HG02885 (cell line): ENCODE data around the gene SNTA1.
A peak's percentile ranks its signal among the peaks of the same experiment; 100 is the strongest.
"Not testable (repeated sequence)": the region's sequence is repeated elsewhere in the genome, so short reads cannot be mapped to it uniquely, and the experiment has no call there.

Experiments
- ATAC-seq: cut with Tn5 transposase; IDR thresholded peaks from one replicate; pipeline ENCODE4 v1.9.1; 2021; ENCODE audit warnings: mild to moderate bottlenecking; ENCODE audit not compliant: unreplicated experiment, poor library complexity

Gene SNTA1

DNA sequence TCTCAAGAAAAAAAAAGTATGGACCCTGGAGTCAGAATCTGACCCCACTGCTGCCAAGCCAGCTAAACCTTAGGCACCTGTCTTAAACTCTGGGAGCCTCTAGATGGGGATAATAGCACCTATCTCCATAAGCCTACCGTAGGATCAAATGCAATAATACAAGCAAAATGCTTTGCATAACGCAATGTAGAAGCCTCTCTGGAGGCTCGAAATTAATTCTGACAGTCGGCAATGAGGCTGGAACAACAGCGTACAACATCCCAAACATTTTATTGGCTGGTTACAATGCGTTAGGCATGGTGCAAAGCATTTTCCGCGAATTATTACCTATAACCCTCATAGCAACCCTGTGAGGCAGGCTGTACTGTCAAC lies 42.8 kb downstream of the SNTA1 start:
- ATAC-seq: peak; percentile 27

DNA sequence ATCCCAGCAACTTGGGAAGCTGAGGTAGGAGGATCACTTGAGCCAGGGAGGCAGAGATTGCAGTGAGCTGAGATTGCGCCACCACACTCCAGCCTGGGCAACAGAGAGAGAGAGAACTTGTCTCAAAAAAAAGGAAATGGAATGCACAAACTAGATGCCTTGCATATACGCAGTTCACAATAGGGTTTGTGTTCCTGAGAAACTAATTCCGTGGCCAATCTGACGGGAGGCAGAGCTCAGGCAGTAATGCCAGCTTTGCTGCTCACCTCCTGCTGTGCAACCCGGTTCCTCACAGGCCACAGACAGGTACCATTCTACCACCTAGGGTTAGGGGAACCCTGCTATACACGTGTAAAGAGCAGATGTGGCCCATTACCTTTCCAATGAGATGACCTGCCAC lies 43.6 kb downstream of the SNTA1 start:
- ATAC-seq: no peak

DNA sequence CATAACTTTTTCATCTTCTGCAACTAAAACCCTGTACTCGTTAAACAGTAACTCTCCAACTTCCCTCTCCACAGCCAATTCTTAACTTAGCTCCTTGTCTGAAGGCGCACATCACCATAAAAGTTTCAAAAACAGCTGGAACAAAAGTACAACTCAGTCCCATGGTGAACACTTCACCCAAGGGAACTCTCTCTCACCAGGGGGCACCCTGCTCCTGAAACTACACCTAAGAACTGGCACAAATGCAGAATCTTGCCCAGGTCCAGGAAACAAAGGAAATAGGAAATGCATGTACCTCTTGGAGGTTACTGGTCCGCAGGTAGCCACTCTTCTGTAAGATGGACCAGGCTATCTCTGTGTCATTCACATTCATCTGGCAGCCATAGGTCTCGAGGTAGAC lies 48.8 kb downstream of the SNTA1 start:
- ATAC-seq: no peak

DNA sequence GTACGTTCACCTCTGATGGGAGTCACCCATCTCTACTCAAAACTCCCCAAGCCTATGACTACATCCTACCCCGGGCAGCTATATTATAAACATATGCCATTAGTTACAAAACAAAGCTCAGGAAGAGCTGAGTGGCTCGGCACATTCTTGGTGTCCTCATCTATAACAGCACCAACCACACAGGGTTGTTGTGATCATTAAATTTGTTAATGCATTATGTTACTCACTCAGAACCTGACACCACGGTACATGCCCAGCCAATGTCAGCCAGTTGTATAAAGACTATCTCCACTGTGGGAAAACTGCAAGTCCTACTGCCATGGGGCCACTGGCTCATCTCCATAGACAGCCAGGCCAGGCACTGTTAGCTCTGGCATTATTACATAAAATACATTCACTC lies 50.0 kb downstream of the SNTA1 start:
- no peak for ATAC-seq

DNA sequence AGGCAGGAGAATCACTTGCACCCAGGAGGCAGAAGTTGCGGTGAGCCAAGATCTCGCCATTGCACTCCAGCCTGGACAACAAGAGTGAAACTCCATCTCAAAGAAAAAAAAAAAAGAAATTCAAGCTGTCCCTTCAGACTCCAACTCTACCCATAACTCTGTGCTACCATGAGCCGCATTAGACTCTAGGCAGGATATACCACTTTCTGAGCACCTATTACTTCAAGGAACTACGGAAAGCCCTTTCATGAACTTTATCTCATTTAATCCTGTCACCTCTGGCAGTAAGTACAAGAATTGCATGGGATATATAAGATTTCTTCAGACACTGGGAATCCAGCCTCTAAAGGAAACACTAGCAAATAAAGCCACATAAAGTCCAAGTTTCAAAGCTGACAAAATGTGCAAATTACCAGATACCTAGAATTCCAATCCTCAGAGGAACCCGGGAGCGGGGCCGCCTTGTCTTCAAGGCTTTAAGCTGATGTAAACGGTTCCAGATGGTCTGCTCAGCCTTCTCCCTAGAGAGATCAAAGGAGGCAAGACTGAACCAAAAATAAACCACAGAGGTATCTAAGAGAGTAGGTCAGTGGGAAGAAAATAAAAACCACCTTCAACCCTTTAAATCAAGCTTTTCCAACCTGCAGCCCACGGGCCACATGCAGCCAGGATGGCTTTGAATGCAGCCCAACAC lies 51.7 kb downstream of the SNTA1 start:
- ATAC-seq: no peak

DNA sequence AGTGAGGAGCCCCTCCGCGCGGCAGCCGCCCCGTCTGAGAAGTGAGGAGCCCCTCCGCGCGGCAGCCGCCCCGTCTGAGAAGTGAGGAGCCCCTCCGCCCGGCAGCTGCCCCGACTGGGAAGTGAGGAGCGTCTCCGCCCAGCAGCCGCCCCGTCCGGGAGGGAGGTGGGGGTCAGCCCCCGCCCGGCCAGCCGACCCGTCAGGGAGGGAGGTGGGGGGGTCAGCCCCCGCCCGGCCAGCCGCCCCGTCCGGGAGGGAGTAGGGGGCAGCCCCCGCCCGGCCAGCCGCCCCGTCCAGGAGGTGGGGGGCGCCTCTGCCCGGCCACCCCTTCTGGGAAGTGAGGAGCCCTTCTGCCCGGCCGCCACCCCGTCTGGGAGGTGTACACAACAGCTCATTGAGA lies 54.2 kb downstream of the SNTA1 start:
- ATAC-seq: not testable (repeated sequence)

DNA sequence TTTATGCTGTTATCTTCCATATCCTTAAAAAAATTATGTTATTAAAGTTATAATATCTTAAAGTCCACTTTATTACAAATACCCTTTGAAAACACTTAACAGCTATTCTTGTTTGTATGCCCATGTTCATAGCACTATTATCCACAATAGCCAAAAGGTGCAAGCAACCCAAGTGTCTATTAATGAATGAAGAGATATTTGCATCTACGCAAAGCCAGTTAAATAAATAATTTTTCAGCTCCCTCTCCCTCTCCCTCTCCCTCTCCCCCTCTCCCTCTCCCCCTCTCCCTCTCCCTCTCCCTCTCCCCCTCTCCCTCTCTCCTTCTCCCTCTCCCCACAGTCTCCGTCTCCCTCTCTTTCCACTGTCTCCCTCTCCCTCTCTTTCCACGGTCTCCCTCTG lies 55.3 kb downstream of the SNTA1 start:
- no peak for ATAC-seq

DNA sequence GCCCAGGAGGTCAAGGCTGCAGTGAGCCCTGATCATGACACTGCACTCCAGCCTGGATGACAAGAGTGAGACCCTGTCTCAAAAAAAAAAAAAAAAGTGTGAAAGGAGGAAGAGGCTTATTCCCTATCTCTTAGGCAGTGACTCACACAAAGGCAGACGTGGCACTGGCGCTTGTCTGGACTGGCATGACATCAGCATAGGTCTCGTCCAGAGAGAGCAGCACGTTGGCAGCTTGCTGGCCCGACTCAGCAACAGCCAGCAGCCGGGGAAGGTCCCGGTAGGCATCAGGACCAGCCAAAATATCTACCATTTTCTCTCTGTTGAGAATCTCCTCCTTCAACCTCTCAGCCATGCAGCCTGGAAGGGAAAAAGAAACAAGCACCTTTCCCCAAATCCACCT lies 56.4 kb downstream of the SNTA1 start:
- ATAC-seq: no peak

DNA sequence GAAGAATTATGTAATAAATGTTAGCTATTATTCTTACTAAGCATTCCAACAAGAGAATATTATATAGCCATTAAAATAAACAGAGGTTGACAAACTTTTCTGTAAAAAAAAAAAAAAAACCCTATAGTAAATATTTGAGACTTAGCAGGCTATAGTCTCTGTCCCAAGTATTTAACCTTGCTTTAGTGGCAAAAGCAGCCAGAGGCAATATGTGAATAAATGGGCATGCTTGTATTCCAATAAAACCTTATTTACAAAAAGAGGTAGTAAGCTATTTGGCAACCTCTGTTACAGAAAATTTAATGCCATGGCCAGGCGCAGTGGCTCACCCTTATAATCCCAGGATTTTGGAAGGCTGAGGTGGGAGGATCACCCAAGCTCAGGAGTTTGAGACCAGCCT lies 56.9 kb downstream of the SNTA1 start:
- ATAC-seq: no peak

DNA sequence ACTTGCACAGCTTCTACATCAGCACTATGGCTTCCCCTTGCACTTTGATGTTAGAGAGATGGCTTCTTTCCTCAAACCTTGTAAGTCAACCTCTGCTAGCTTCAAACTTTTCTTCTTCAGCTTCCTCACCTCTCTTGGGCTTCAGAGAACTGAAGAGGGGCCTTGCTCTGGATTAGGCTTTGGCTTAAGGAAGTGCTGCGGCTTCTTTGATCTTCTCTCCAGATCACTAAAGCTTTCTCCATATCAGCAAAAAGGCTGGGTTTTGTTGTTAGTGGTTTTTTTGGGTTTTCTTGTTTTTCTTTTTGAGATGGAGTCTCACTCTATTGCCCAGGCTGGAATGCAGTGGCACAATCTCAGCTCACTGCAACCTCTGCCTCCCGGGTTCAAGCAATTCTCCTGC lies 66.2 kb downstream of the SNTA1 start:
- ATAC-seq: no peak

DNA sequence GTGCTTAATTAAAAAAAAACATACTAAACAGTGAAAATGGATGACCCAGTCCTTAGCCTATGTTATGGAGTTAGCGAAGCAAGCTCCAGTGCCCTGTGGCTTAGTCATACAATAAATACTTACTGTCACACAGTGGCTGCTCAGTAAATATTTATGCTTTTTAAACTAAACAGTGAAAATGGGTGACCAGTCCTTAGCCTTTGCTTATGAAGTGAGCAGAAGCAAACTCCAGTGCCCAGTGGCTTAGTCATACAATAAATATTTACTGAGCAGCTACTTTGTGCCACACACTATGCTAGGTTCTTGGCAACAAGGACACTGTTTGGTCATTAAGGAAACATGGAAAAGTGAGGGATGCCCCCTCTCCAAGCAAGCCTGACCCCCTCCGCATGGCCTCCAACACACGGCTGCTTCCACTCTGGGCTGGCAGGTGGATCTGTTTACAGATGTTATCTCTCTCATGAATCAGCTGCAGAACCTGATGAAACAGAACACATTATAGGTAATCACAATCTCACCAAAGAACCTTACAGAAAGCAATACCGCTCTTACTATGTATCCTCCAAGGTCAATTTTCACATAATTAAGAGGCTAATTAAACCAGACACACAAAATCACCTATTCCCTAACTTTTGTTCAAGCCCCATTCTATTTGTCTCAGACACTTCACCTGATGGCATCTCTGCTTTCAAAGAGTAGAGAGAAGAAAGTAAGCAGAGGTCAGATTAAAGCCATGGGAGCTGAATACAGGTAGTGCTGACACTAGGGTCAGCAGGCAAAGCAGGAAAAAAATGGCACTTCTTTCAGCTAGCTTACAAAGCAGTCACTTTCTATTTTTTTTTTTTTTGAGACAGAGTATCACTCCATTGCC lies 69.6 kb downstream of the SNTA1 start:
- ATAC-seq: no peak

DNA sequence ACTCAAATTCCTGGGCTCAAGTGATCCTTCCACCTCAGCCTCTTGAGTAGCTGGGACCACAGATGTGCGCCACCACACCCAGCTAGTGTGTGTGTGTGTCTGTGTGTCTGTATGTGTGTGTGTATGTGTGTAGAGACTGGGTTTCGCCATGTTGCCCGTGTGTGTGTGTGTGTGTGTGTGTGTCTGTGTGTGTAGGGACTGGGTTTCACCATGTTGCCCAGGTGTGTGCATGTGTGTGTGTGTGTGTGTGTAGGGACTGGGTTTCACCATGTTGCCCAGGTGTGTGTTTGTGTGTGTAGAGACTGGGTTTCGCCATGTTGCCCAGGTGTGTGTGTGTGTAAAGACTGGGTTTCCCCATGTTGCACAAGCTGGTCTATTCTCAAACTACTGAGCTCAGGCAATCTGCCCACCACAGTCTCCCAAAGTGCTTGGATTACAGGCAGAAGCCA lies 70.5 kb downstream of the SNTA1 start:
- no peak for ATAC-seq

DNA sequence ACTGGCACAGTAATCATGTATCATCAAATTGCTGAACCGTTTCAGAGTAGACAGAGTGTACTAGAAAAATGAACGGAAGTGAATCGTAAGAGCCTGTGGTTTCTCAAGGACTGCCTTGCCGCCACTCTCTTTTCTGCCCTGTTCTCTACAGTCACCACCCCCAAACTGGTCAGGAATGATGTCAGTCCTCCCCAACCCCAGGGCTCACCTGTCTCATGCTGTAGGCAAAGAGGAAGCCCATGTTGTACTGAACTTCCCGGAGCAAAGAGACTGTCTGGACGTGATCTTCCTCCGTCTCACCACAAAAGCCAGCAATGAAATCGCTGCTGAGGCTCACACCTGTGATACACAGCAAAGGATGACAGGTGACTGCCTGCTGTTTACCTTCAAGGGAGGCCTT lies 73.3 kb downstream of the SNTA1 start:
- peak; percentile 86 for ATAC-seq

DNA sequence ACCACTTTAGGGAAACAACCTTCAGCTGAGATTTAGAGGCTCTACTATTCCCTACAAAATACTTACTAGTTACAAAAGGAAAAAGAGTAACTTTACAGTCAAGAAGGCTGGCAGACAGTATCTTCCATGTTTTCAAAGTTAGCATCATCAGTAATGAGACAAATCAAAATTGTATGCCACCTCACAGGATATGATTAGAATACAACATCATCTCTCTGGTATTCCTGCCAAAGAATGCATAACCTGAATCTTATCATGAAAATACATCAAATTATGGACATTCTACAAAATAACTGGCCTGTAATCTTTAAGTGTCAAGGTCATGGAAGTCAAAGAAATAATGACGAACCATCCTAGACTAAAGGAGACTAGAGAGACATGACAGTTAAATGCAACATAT lies 80.7 kb downstream of the SNTA1 start:
- no peak for ATAC-seq

DNA sequence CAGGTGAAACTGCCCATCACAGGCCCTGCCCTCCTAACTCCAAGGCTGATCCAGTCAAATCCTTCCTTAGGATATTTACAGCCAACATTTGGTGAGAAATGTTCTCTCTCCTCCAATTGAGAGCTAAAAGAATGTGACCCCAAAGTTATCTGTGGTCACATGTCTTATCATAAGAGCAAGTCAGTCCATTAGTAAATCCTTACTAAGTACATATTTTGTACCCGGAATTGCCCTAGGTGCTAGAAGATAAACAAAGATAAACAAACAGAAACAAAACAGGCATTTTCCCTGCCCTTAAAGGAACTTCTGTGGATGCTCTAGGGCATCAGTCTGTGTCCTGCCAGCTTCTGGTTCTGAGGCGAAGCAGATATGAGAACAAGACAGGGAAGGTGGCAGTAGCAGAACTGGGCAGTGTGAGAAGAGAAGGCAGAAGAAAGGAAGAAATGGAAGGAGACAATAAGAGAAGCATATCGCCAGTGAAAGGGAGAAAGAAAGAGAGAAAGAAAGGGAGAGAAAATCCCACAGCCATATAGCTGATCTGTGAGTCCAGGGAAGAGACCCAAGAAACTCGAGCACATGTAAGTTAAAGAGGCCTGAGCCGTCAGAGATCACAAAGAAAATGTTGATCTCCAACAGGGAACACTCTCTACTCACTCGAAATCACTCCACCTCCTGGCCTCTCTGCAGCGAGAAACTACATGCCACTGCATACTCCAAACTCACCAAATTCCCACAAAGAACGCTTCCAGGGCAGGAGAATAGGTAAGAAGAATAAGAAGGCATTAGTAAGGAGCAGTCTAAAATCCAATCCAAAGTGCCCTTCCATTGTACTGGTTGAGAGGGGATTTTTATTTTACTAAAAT lies 83.9 kb downstream of the SNTA1 start:
- ATAC-seq: no peak
